Measurements from ENCODE around the gene FRY. TPM values are rescaled to one million over a fixed set of nuclear protein-coding genes. Genes with fewer than 3 reads are reported as not detected.
A peak's percentile ranks its signal among the peaks of the same experiment; 100 is the strongest.

FRY gene
- polyA plus RNA-seq, 1 experiment, result 24.6 TPM

DNA sequence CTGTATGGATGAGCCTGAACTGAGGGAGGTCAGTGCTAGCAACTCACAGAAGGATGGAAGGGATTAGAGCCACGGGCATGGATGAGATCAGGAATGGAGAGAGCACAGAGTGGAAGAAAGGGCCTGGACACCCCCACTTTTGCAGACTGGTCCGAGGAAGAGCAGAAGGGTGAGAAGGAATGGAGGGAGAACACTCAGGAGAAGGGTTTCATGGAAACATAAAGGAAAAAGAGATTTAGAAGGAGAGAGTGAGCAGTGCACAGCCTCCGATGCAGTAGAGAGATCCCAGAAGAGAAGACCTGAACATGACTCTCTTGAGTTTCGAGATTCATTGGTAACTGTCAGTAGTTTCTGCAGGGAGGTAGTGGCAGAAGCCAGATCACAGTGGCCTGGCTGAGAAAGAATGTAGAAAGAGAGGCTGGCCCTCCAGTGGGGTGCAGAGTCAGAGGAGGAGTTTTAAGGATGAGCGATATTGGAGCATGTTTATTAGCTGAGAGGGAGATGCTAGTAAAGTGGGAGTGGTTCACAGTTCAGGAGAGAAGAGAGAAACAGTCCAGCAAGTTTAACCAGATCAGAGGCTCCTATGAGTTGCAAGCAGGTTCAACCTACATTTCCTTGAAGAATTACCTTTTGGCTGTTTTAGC lies 174.6 kb downstream of the FRY start:
- H3K9me3 ChIP-seq (ENCODE audit: control insufficient read depth, insufficient read depth, low read length), result no peaks in the 10 kb centered on the region
- CTCF ChIA-PET, result interaction anchor here (1.0 to 1.2 kb wide), 2 partner anchors 10 to 42 kb away, joined by 3 read pairs; no protein-coding TSS in a partner anchor
- POLR2A ChIA-PET, result interaction anchor here (1.3 kb wide), 1 partner anchor 19 kb away, joined by 5 read pairs; no protein-coding TSS in a partner anchor
- no peaks in the 10 kb centered on the region for H3K27me3 ChIP-seq (ENCODE audit: control insufficient read depth, insufficient read depth, low read length)
- TF ChIP-seq, protein P1, sequence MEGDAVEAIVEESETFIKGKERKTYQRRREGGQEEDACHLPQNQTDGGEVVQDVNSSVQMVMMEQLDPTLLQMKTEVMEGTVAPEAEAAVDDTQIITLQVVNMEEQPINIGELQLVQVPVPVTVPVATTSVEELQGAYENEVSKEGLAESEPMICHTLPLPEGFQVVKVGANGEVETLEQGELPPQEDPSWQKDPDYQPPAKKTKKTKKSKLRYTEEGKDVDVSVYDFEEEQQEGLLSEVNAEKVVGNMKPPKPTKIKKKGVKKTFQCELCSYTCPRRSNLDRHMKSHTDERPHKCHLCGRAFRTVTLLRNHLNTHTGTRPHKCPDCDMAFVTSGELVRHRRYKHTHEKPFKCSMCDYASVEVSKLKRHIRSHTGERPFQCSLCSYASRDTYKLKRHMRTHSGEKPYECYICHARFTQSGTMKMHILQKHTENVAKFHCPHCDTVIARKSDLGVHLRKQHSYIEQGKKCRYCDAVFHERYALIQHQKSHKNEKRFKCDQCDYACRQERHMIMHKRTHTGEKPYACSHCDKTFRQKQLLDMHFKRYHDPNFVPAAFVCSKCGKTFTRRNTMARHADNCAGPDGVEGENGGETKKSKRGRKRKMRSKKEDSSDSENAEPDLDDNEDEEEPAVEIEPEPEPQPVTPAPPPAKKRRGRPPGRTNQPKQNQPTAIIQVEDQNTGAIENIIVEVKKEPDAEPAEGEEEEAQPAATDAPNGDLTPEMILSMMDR (IDR thresholded peaks at IDR 0.05; ENCODE audit: low read depth, low read length), result no peak
- peak overlapping the region; percentile 72 for H3K27ac ChIP-seq (ENCODE audit: low read depth, low read length)
- H3K4me3 ChIP-seq (ENCODE audit: low read depth, low read length), result no peak overlapping the region
- no peak for DNase-seq (ENCODE audit: low read depth, low spot score)

DNA sequence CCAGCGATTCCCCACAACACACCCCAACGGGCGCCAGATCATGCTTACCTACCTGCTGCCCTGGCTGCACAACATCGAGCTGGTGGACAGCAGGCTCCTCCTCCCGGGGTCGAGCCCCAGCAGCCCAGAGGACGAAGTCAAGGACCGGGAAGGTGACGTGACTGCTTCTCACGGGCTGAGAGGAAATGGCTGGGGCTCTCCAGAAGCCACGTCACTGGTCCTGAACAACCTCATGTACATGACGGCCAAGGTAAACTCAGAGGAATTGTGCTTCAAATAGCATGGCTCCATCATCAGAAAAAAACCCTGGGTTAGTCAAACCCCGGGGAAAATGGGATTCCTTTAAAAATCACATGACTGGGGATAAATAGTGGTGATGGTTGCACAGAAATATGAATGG lies 177.3 kb downstream of the FRY start:
- TF ChIP-seq, protein P1 (IDR thresholded peaks at IDR 0.05; ENCODE audit: low read depth, low read length), result no peak
- no peaks in the 10 kb centered on the region for H3K27me3 ChIP-seq (ENCODE audit: control insufficient read depth, insufficient read depth, low read length)
- no peak for DNase-seq (ENCODE audit: low read depth, low spot score)
- no peak overlapping the region for H3K27ac ChIP-seq (ENCODE audit: low read depth, low read length)
- H3K4me3 ChIP-seq (ENCODE audit: low read depth, low read length), result no peak overlapping the region
- POLR2A ChIA-PET, result no interaction called here
- H3K9me3 ChIP-seq (ENCODE audit: control insufficient read depth, insufficient read depth, low read length), result no peaks in the 10 kb centered on the region
- CTCF ChIA-PET, result no interaction called here

DNA sequence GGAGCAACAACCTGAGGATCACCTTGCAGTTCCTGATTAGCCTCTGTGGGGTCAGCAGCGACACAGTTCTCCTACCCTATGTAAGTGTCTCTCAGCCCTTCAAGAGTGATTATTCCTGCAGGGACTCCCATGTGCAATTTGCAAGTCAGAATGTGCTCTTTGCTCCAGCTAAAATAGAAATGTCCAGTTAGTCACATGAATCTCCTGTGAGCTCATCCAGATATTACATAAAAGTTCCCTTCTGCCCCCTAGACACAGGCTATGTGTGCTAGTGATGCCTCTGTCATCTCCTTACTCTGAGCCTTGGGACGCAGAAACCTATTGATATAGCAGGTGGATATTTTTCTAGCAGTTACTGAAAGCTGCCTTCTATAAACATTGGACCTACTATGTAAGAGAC lies 178.1 kb downstream of the FRY start:
- TF ChIP-seq, protein P1 (IDR thresholded peaks at IDR 0.05; ENCODE audit: low read depth, low read length), result no peak
- Histone ChIP-seq H3K9me3 (ENCODE audit: control insufficient read depth, insufficient read depth, low read length) (no peaks in the 10 kb centered on the region), H3K27me3 (ENCODE audit: control insufficient read depth, insufficient read depth, low read length) (no peaks in the 10 kb centered on the region), H3K27ac (ENCODE audit: low read depth, low read length) (no peak overlapping the region), H3K4me3 (ENCODE audit: low read depth, low read length) (no peak overlapping the region)
- DNase-seq (ENCODE audit: low read depth, low spot score), result no peak
- ChIA-PET POLR2A (interaction anchor here (1.6 kb wide), 1 partner anchor 16 kb away, joined by 5 read pairs; no protein-coding TSS in a partner anchor), CTCF (interaction anchor here (1.4 kb wide), 1 partner anchor 16 kb away, joined by 4 read pairs; no protein-coding TSS in a partner anchor)

DNA sequence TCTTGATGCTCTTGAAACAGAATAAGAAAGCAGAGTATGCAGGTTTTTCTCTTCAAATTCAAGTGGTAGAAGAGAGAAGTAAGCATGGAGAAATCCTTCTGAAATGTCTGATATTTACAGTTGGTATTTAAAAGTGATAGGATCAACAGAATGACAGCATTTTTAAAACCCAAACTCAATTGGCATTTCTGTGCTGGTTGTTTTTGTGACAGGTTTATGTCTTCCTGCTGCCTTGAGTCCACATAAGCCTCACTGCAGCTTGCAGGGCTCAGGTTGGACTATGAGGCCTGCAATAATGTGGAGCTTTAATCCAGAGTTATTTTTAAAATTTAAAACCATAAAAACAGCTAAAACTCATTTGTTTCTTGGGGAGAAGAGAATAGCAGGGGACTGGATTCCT lies 178.5 kb downstream of the FRY start:
- TF ChIP-seq, protein P1 (IDR thresholded peaks at IDR 0.05; ENCODE audit: low read depth, low read length), result no peak
- POLR2A ChIA-PET, result interaction anchor here (1.6 kb wide), 1 partner anchor 15 kb away, joined by 5 read pairs; no protein-coding TSS in a partner anchor
- CTCF ChIA-PET, result interaction anchor here (1.1 to 1.4 kb wide), 2 partner anchors 15 to 300 kb away, joined by 4 to 5 read pairs; no protein-coding TSS in a partner anchor
- H3K27ac ChIP-seq (ENCODE audit: low read depth, low read length), result no peak overlapping the region
- H3K4me3 ChIP-seq (ENCODE audit: low read depth, low read length), result no peak overlapping the region
- H3K27me3 ChIP-seq (ENCODE audit: control insufficient read depth, insufficient read depth, low read length), result no peaks in the 10 kb centered on the region
- no peak for DNase-seq (ENCODE audit: low read depth, low spot score)
- no peaks in the 10 kb centered on the region for H3K9me3 ChIP-seq (ENCODE audit: control insufficient read depth, insufficient read depth, low read length)

DNA sequence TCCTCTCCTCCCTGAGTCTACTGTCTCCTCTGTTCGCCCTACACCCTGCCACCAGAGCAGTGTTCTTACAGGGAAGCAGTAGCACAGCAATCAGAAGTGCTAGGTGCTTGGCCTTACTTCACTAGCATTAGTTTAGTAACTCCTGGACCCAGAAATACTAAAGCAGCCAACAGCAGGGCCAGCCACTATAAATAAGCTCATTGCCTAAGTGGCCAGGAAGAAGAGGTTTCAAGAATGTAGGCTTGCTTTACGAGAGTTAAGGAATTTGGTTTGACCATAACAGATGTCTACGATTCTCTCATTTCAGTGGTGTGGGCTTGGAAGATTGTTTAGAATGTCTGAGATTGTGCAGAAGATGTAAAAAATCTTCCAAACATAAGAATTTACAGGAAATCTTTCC lies 180.2 kb downstream of the FRY start:
- Histone ChIP-seq H3K9me3 (ENCODE audit: control insufficient read depth, insufficient read depth, low read length) (no peaks in the 10 kb centered on the region), H3K27me3 (ENCODE audit: control insufficient read depth, insufficient read depth, low read length) (no peaks in the 10 kb centered on the region), H3K4me3 (ENCODE audit: low read depth, low read length) (no peak overlapping the region), H3K27ac (ENCODE audit: low read depth, low read length) (peak overlapping the region; percentile 89)
- POLR2A ChIA-PET, result interaction anchor here (0.6 to 3.3 kb wide), 5 partner anchors 13 to 181 kb away, joined by 4 to 38 read pairs (median 6); partner anchors contain the start of genes BRCA2, FRY and ZAR1L
- TF ChIP-seq, protein P1 (IDR thresholded peaks at IDR 0.05; ENCODE audit: low read depth, low read length), result no peak
- DNase-seq (ENCODE audit: low read depth, low spot score), result peak; percentile 92
- CTCF ChIA-PET, result interaction anchor here (1.4 kb wide), 1 partner anchor 302 kb away, joined by 8 read pairs; no protein-coding TSS in a partner anchor

Data from AG04450 (cell line).